Loucy (cell line): ENCODE results near the gene PLPPR5.
"Not testable (repeated sequence)": the region's sequence is repeated elsewhere in the genome, so short reads cannot be mapped to it uniquely, and the experiment has no call there.

Experiments
- H2AFZ ChIP-seq: fragments of 200-600 bp; sonication (generic); 2 replicates; pipeline ENCODE4 v1.6.0; 2016; ENCODE audit warnings: antibody characterized with exemption, mild to moderate bottlenecking, low read length, moderate library complexity
- H3F3A ChIP-seq: fragments of 200-600 bp; 2 replicates; pipeline ENCODE4 v1.6.0; 2016; ENCODE audit warnings: antibody characterized with exemption, low read depth, mild to moderate bottlenecking
- H3K27me3 ChIP-seq: fragments of 200-600 bp; sonication (generic); 2 replicates; pipeline ENCODE4 v1.6.1; 2014; ENCODE audit warnings: low read length, mild to moderate bottlenecking; ENCODE audit not compliant: insufficient read depth, poor library complexity, severe bottlenecking
- H3K36me3 ChIP-seq: fragments of 200-600 bp; sonication (generic); 2 replicates; pipeline ENCODE4 v1.6.1; 2016; ENCODE audit warnings: low read length; ENCODE audit not compliant: insufficient read depth
- H3K4me1 ChIP-seq: fragments of 200-600 bp; sonication (generic); 2 replicates; pipeline ENCODE4 v1.5.1; 2014; ENCODE audit warnings: low read length, mild to moderate bottlenecking; ENCODE audit not compliant: insufficient read depth, poor library complexity, severe bottlenecking
- H3K4me2 ChIP-seq: fragments of 200-600 bp; sonication (generic); 2 replicates; pipeline ENCODE4 v1.6.0; 2014; ENCODE audit warnings: antibody characterized with exemption, low read length, low read depth, mild to moderate bottlenecking; ENCODE audit not compliant: poor library complexity, severe bottlenecking
- H3K4me3 ChIP-seq: fragments of 200-600 bp; sonication (generic); 2 replicates; pipeline ENCODE4 v1.5.1; 2014; ENCODE audit warnings: low read length, mild to moderate bottlenecking, mixed read lengths; ENCODE audit not compliant: poor library complexity, severe bottlenecking
- H3K79me2 ChIP-seq: fragments of 200-600 bp; sonication (generic); 2 replicates; pipeline ENCODE4 v1.6.1; 2014; ENCODE audit warnings: low read length; ENCODE audit not compliant: insufficient read depth
- H3K9ac ChIP-seq: fragments of 200-600 bp; sonication (generic); 2 replicates; pipeline ENCODE4 v1.6.0; 2014; ENCODE audit warnings: mild to moderate bottlenecking, low read depth, low read length, moderate library complexity; ENCODE audit not compliant: poor library complexity, severe bottlenecking
- H3K9me2 ChIP-seq: fragments of 200-600 bp; sonication (generic); replicated peaks from 2 replicates; pipeline ENCODE4 v1.6.1; 2016; ENCODE audit warnings: low read depth, low read length, mixed read lengths
- H3K9me3 ChIP-seq: fragments of 200-600 bp; sonication (generic); 2 replicates; pipeline ENCODE4 v1.6.1; 2014; ENCODE audit warnings: mild to moderate bottlenecking, antibody characterized with exemption, low read length, low read depth; ENCODE audit not compliant: insufficient read depth
- H4K20me1 ChIP-seq: fragments of 200-600 bp; sonication (generic); 2 replicates; pipeline ENCODE4 v1.6.0; 2014; ENCODE audit warnings: antibody characterized with exemption, low read length, mild to moderate bottlenecking; ENCODE audit not compliant: insufficient read depth, poor library complexity, severe bottlenecking
- CTCF ChIP-seq: fragments of 200-600 bp; sonication (generic); conservative IDR thresholded peaks from 2 replicates; pipeline ENCODE4 v1.5.1; 2014; ENCODE audit warnings: mild to moderate bottlenecking, antibody characterized with exemption, low read length
- EZH2phosphoT487 ChIP-seq: fragments of 200-600 bp; IDR thresholded peaks from 2 replicates; pipeline ENCODE4 v1.6.1; 2018; ENCODE audit warnings: antibody characterized with exemption, mild to moderate bottlenecking, moderate library complexity, borderline replicate concordance

The PLPPR5 gene

GRCh38 chr1:98881901-98882300 is 122.8 kb downstream of the PLPPR5 start:
- no peaks in the 10 kb centered on the region for H3K9me3 ChIP-seq
- no peaks in the 10 kb centered on the region for H3K36me3 ChIP-seq

GRCh38 chr1:98881234-98881633 is 123.4 kb downstream of the PLPPR5 start:
- not testable (repeated sequence) for H3F3A ChIP-seq, H3K9me2 ChIP-seq, H3K9me3 ChIP-seq, H3K4me1 ChIP-seq, H3K79me2 ChIP-seq, H3K4me2 ChIP-seq, H4K20me1 ChIP-seq, H3K27me3 ChIP-seq, H3K4me3 ChIP-seq, H3K9ac ChIP-seq, H3K36me3 ChIP-seq, H2AFZ ChIP-seq

More at GRCh38 chr1:98881901-98882300, 122.8 kb downstream of the PLPPR5 start:
- TF ChIP-seq EZH2phosphoT487: no peak
- no peak for TF ChIP-seq CTCF
- H3K4me2 ChIP-seq: no peak overlapping the region
- no peak overlapping the region for H3K4me3 ChIP-seq
- no peaks in the 10 kb centered on the region for H4K20me1 ChIP-seq
- H3K9ac ChIP-seq: no peak overlapping the region
- H3K27me3 ChIP-seq: no peaks in the 10 kb centered on the region
- no peaks in the 10 kb centered on the region for H3K4me1 ChIP-seq
- no peaks in the 10 kb centered on the region for H3K9me2 ChIP-seq
- H3F3A ChIP-seq: no peaks in the 10 kb centered on the region
- H2AFZ ChIP-seq: 0 out of 2 replicates have a peak overlapping the region, but pooled peaks have one; percentile 27
- no peaks in the 10 kb centered on the region for H3K79me2 ChIP-seq

- Histone ChIP-seq H3K36me3 (no peaks in the 10 kb centered on the region), H3K4me2 (no peak overlapping the region), H2AFZ (no peak overlapping the region), H3K9me2 (no peaks in the 10 kb centered on the region), H3K4me1 (peaks cover 15% of the 10 kb centered on the region), H3F3A (no peaks in the 10 kb centered on the region), H3K9me3 (peaks cover 2% of the 10 kb centered on the region; the same call in 1 of the 2 replicates), H3K27me3 (no peaks in the 10 kb centered on the region), H3K4me3 (no peak overlapping the region), H4K20me1 (no peaks in the 10 kb centered on the region), H3K79me2 (no peaks in the 10 kb centered on the region), H3K9ac (no peak overlapping the region)
- TF ChIP-seq EZH2phosphoT487 (no peak), CTCF (no peak)
Observed at GRCh38 chr1:98874828-98875227, 129.8 kb downstream of the PLPPR5 start.
